K562 (cell line): ENCODE data around the gene NPFFR1. TPM values are rescaled to one million over a fixed set of nuclear protein-coding genes. Genes with fewer than 3 reads are reported as not detected.

Experiments used
- E2F1 ChIP-seq: sonication (generic); formaldehyde crosslinking; IDR thresholded peaks from 2 replicates; pipeline ENCODE4 v1.8.1; 2023; ENCODE audit warnings: mild to moderate bottlenecking, missing genetic modification reagents, moderate library complexity
- ETS1 ChIP-seq: conservative IDR thresholded peaks from 2 replicates; pipeline ENCODE4 v1.6.1; 2011; ENCODE audit warnings: low read depth, mild to moderate bottlenecking, low read length; ENCODE audit not compliant: control insufficient read depth
- GATAD2A ChIP-seq: fragments of 450-650 bp; IDR thresholded peaks from 2 replicates; pipeline ENCODE4 v1.6.1; 2017
- HCFC1 ChIP-seq: IDR thresholded peaks from 2 replicates; pipeline ENCODE4 v1.6.1; 2012; ENCODE audit warnings: low read depth, low read length, improper control_type of control experiment
- HEY1 ChIP-seq: fragments of 250-450 bp; sonication (Bioruptor Pico); IDR thresholded peaks from 2 replicates; pipeline ENCODE4 v1.5.0; 2020; ENCODE audit warnings: mild to moderate bottlenecking, moderate library complexity, borderline replicate concordance
- MAFG ChIP-seq: fragments of 450-650 bp; conservative IDR thresholded peaks from 2 replicates; pipeline ENCODE4 v1.6.1; 2016; ENCODE audit warnings: missing genetic modification characterization, missing compliant biosample characterization
- NCOR1 ChIP-seq: fragments of 450-650 bp; IDR thresholded peaks from 2 replicates; pipeline ENCODE4 v1.6.1; 2016; ENCODE audit warnings: mild to moderate bottlenecking, moderate library complexity
- NONO ChIP-seq, 2 experiments: fragments of 200-400 bp in 1 of 2; fragments of 450-650 bp in 1 of 2; formaldehyde crosslinking in 1 of 2; IDR thresholded peaks; 2 replicates each; pipeline ENCODE4 v1.6.1; 2017; ENCODE audit warnings: low read depth in 2 of 2, mild to moderate bottlenecking in 2 of 2, moderate library complexity in 2 of 2, low read length in 1 of 2
- POLR2AphosphoS2 ChIP-seq: IDR thresholded peaks from 2 replicates; pipeline ENCODE4 v1.6.1; 2012; ENCODE audit warnings: low read length, improper control_type of control experiment
- RAD21 ChIP-seq, 2 experiments: fragments of 250-450 bp in 1 of 2; fragments of 450-650 bp in 1 of 2; sonication (Bioruptor Pico) in 1 of 2; formaldehyde crosslinking in 1 of 2; IDR thresholded peaks in 1 of 2; conservative IDR thresholded peaks in 1 of 2; 2 replicates each; pipeline versions ENCODE4 v1.4.0 to v1.8.0; 2020 to 2022; ENCODE audit warnings: mild to moderate bottlenecking in 2 of 2, moderate library complexity in 1 of 2
- STAT5B ChIP-seq: fragments of 250-450 bp; sonication (Bioruptor Pico); IDR thresholded peaks from 2 replicates; pipeline ENCODE4 v1.8.0; 2021; ENCODE audit warnings: mild to moderate bottlenecking, inconsistent platforms
- TCFL5 ChIP-seq: fragments of 250-450 bp; sonication (Bioruptor Pico); conservative IDR thresholded peaks from 2 replicates; pipeline ENCODE4 v1.6.1; 2021; ENCODE audit warnings: mild to moderate bottlenecking, moderate library complexity, matching md5 sums
- TEAD1 ChIP-seq, 2 experiments: fragments of 450-650 bp in 1 of 2; sonication (generic) in 1 of 2; formaldehyde crosslinking; IDR thresholded peaks; 2 replicates each; pipeline versions ENCODE4 v1.4.0 to v1.8.0; 2020 to 2022; ENCODE audit warnings: mild to moderate bottlenecking in 2 of 2, missing genetic modification reagents in 1 of 2
- TEAD4 ChIP-seq, 2 experiments: sonication (generic) in 1 of 2; formaldehyde crosslinking in 1 of 2; IDR thresholded peaks; 2 replicates each; pipeline versions ENCODE4 v1.6.1 to v1.8.0; 2012 to 2022; ENCODE audit warnings: borderline replicate concordance in 1 of 2, inconsistent platforms in 1 of 2, low read length in 1 of 2, mild to moderate bottlenecking in 1 of 2, missing genetic modification reagents in 1 of 2
- ZBTB2 ChIP-seq: fragments of 450-650 bp; IDR thresholded peaks from 2 replicates; pipeline ENCODE4 v1.6.1; 2016; ENCODE audit warnings: antibody characterized with exemption
- ZNF12 ChIP-seq: sonication (generic); formaldehyde crosslinking; IDR thresholded peaks from 2 replicates; pipeline ENCODE4 v1.4.0; 2020; ENCODE audit warnings: mild to moderate bottlenecking, missing genetic modification reagents
- ZNF274 ChIP-seq: IDR thresholded peaks from 2 replicates; pipeline ENCODE4 v1.6.1; 2011; ENCODE audit warnings: low read depth, mild to moderate bottlenecking, low read length, moderate library complexity, borderline replicate concordance
- ZNF354B ChIP-seq: fragments of 250-450 bp; sonication (Bioruptor Pico); IDR thresholded peaks from 2 replicates; pipeline ENCODE4 v1.4.0; 2020
- ZNF445 ChIP-seq: fragments of 250-450 bp; sonication (Bioruptor Pico); IDR thresholded peaks from 2 replicates; pipeline ENCODE4 v1.4.0; 2020; ENCODE audit warnings: low read depth, mild to moderate bottlenecking, moderate library complexity
- polyA plus RNA-seq, 8 experiments: library from polyadenylated mRNA; depleted of rRNA in 4 of 8; stranded (reverse) in 5 of 8; unstranded in 3 of 8; fragments of >200 nt; fragmentation: Nextera tagmentation in 2 of 8; fragmentation: Illumina TruSeq in 1 of 8; extraction: Ambion mirVana in 2 of 8; extraction: Trizol in 1 of 8; gene quantifications; 2 replicates each; pipeline versions ENCODE4 v1.2.1 to v1.2.3, GENCODE V29; 2011 to 2014; ENCODE audit warnings: inconsistent platforms in 1 of 8, missing spikeins in 1 of 8
- total RNA-seq, 7 experiments: library from RNA; depleted of rRNA in 6 of 7; stranded (reverse); fragments of >200 nt in 6 of 7; fragmentation: Illumina TruSeq in 2 of 7; extraction: Trizol in 2 of 7; gene quantifications; 2 replicates each; pipeline versions ENCODE4 v1.2.1 to v1.2.3, GENCODE V29; 2011 to 2021; ENCODE audit warnings: low replicate concordance in 1 of 7
- TF ChIP-seq, protein P1 (sequence below): fragments of 450-650 bp; IDR thresholded peaks from 2 replicates; pipeline ENCODE4 v1.6.1; 2017; ENCODE audit warnings: antibody characterized with exemption, mild to moderate bottlenecking

Gene NPFFR1
- total and polyA plus RNA-seq, 9 of the 15 experiments (the other 6 are each of a cell fraction or from before 2014, with no cell fraction given) = under 0.01 TPM; not detected in 8

DNA sequence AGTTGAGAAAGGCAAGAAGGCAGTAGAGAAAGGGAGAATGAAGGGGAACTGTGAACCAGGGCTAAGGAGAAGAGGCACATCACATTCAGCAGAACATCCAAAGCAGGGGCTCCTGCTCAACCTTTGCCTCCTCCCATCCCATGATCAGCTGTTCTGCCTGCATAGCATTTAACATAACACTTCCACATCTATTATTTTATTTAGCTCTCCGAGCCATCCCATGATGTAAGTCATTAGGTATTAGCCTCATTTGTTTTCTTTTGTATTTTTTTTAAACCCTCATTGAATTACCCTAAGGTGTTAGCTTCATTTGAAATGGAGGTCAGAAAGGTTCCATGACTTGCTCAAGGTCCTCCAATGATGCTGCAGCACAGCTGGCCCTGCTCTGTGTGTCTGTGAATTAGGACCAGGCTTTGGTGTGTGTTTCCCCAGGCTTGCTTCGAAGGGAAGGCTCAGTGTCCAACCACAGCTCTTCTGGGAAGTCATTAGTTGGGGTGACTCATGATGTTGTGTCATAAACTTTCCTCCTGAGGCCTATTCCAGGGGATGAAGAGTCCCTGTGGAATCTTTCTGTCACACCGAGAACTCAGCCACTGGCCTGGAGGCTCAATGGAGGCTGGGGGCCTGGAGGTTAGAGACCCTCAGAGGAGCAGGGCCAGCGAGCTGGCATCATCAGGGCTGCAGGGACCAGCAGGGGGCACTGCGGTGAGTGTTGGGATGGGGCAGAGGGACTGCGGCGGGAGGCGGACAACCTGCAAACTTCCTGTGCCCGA is 16.5 kb downstream of the NPFFR1 start (continued):
- TF ChIP-seq, protein P1, sequence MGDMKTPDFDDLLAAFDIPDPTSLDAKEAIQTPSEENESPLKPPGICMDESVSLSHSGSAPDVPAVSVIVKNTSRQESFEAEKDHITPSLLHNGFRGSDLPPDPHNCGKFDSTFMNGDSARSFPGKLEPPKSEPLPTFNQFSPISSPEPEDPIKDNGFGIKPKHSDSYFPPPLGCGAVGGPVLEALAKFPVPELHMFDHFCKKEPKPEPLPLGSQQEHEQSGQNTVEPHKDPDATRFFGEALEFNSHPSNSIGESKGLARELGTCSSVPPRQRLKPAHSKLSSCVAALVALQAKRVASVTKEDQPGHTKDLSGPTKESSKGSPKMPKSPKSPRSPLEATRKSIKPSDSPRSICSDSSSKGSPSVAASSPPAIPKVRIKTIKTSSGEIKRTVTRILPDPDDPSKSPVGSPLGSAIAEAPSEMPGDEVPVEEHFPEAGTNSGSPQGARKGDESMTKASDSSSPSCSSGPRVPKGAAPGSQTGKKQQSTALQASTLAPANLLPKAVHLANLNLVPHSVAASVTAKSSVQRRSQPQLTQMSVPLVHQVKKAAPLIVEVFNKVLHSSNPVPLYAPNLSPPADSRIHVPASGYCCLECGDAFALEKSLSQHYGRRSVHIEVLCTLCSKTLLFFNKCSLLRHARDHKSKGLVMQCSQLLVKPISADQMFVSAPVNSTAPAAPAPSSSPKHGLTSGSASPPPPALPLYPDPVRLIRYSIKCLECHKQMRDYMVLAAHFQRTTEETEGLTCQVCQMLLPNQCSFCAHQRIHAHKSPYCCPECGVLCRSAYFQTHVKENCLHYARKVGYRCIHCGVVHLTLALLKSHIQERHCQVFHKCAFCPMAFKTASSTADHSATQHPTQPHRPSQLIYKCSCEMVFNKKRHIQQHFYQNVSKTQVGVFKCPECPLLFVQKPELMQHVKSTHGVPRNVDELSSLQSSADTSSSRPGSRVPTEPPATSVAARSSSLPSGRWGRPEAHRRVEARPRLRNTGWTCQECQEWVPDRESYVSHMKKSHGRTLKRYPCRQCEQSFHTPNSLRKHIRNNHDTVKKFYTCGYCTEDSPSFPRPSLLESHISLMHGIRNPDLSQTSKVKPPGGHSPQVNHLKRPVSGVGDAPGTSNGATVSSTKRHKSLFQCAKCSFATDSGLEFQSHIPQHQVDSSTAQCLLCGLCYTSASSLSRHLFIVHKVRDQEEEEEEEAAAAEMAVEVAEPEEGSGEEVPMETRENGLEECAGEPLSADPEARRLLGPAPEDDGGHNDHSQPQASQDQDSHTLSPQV = no peak
- TF ChIP-seq ZNF354B (CRISPR knock-in tag) (no peak), ZNF445 (CRISPR knock-in tag) (no peak), ETS1 (no peak), POLR2AphosphoS2 (no peak), HCFC1 (no peak), ZBTB2 (no peak), TCFL5 (CRISPR knock-in tag) (no peak), STAT5B (CRISPR knock-in tag) (no peak), HEY1 (CRISPR knock-in tag) (no peak), E2F1 (no peak), MAFG (tag) (no peak), ZNF274 (no peak), GATAD2A (no peak), TEAD1 (CRISPR knock-in tag; IDR thresholded peaks at IDR 0.05) (no peak), RAD21 (CRISPR knock-in tag; conservative IDR thresholded peaks at IDR 0.05 in 1 of 2, IDR thresholded peaks at IDR 0.05 in 1 of 2) (peak in 1 of 2 experiments; percentile 44; a peak in 2 of 4 replicates), TEAD4 (IDR thresholded peaks at IDR 0.05; ENCODE audit: low read length) (no peak), TEAD4 (CRISPR knock-in tag; IDR thresholded peaks at IDR 0.05; ENCODE audit: borderline replicate concordance) (no peak), NONO (IDR thresholded peaks at IDR 0.05; ENCODE audit: low read depth in 2 of 2, low read length in 1 of 2) (no peak), NCOR1 (no peak), ZNF12 (CRISPR knock-in tag) (no peak)
